Measurements from ENCODE around the gene LY9.

The LY9 gene

GRCh38 chr1:160773093-160773492 lies 22.9 kb upstream of the LY9 start:
- Histone ChIP-seq H3K9me3 (ENCODE audit: control insufficient read depth in 5 of 5, low read length in 5 of 5) (no peaks in the 10 kb centered on the region), H3K36me3 (ENCODE audit: control insufficient read depth in 5 of 5, insufficient read depth in 5 of 5, low read length in 5 of 5) (no peaks in the 10 kb centered on the region), H3K27me3 (ENCODE audit: control insufficient read depth in 5 of 5, insufficient read depth in 4 of 5, low read length in 5 of 5) (peaks cover 0 to 5% (median 3%) of the 10 kb centered on the region in 5 donors), H3K27ac (ENCODE audit: low read depth, low read length) (no peak overlapping the region), H3K4me3 (ENCODE audit: low read depth in 1 of 5, low read length in 5 of 5) (no peak overlapping the region), H3K4me1 (ENCODE audit: control insufficient read depth in 5 of 5, insufficient read depth in 5 of 5, low read length in 5 of 5) (peaks cover 0 to 2% (median 0%) of the 10 kb centered on the region in 5 donors), H3K9ac (ENCODE audit: low read length in 5 of 5) (no peak overlapping the region)

GRCh38 chr1:160774886-160775719 lies 20.9 kb upstream of the LY9 start:
- no peaks in the 10 kb centered on the region for H3K36me3 ChIP-seq (ENCODE audit: control insufficient read depth in 5 of 5, insufficient read depth in 5 of 5, low read length in 5 of 5)
- no peaks in the 10 kb centered on the region for H3K4me1 ChIP-seq (ENCODE audit: control insufficient read depth in 5 of 5, insufficient read depth in 5 of 5, low read length in 5 of 5)
- H3K27me3 ChIP-seq (ENCODE audit: control insufficient read depth in 5 of 5, insufficient read depth in 4 of 5, low read length in 5 of 5) = peaks cover 0 to 5% (median 3%) of the 10 kb centered on the region in 5 donors
- H3K9me3 ChIP-seq (ENCODE audit: control insufficient read depth in 5 of 5, low read length in 5 of 5) = no peaks in the 10 kb centered on the region
- H3K4me3 ChIP-seq (ENCODE audit: low read depth in 1 of 5, low read length in 5 of 5) = no peak overlapping the region
- no peak overlapping the region for H3K27ac ChIP-seq (ENCODE audit: low read depth, low read length)
- H3K9ac ChIP-seq (ENCODE audit: low read length in 5 of 5) = no peak overlapping the region

GRCh38 chr1:160776178-160776577 lies 19.8 kb upstream of the LY9 start:
- Histone ChIP-seq H3K9ac (ENCODE audit: low read length in 5 of 5) (no peak overlapping the region), H3K9me3 (ENCODE audit: control insufficient read depth in 5 of 5, low read length in 5 of 5) (no peaks in the 10 kb centered on the region), H3K27me3 (ENCODE audit: control insufficient read depth in 5 of 5, insufficient read depth in 4 of 5, low read length in 5 of 5) (peaks cover 0 to 5% (median 3%) of the 10 kb centered on the region in 5 donors), H3K36me3 (ENCODE audit: control insufficient read depth in 5 of 5, insufficient read depth in 5 of 5, low read length in 5 of 5) (no peaks in the 10 kb centered on the region), H3K27ac (ENCODE audit: low read depth, low read length) (no peak overlapping the region), H3K4me1 (ENCODE audit: control insufficient read depth in 5 of 5, insufficient read depth in 5 of 5, low read length in 5 of 5) (no peaks in the 10 kb centered on the region), H3K4me3 (ENCODE audit: low read depth in 1 of 5, low read length in 5 of 5) (no peak overlapping the region)

- no peaks in the 10 kb centered on the region for H3K9me3 ChIP-seq (ENCODE audit: control insufficient read depth in 5 of 5, low read length in 5 of 5)
- no peaks in the 10 kb centered on the region for H3K4me1 ChIP-seq (ENCODE audit: control insufficient read depth in 5 of 5, insufficient read depth in 5 of 5, low read length in 5 of 5)
- H3K36me3 ChIP-seq (ENCODE audit: control insufficient read depth in 5 of 5, insufficient read depth in 5 of 5, low read length in 5 of 5) = no peaks in the 10 kb centered on the region
- no peak overlapping the region for H3K4me3 ChIP-seq (ENCODE audit: low read depth in 1 of 5, low read length in 5 of 5)
- H3K27ac ChIP-seq (ENCODE audit: low read depth, low read length) = no peak overlapping the region
- peaks cover 0 to 5% (median 3%) of the 10 kb centered on the region in 5 donors for H3K27me3 ChIP-seq (ENCODE audit: control insufficient read depth in 5 of 5, insufficient read depth in 4 of 5, low read length in 5 of 5)
- H3K9ac ChIP-seq (ENCODE audit: low read length in 5 of 5) = no peak overlapping the region
These were observed 18.4 kb upstream of the LY9 start for GRCh38 chr1:160777486-160778089.

- peaks cover 0 to 5% (median 3%) of the 10 kb centered on the region in 5 donors for H3K27me3 ChIP-seq (ENCODE audit: control insufficient read depth in 5 of 5, insufficient read depth in 4 of 5, low read length in 5 of 5)
- no peaks in the 10 kb centered on the region for H3K36me3 ChIP-seq (ENCODE audit: control insufficient read depth in 5 of 5, insufficient read depth in 5 of 5, low read length in 5 of 5)
- no peak overlapping the region for H3K9ac ChIP-seq (ENCODE audit: low read length in 5 of 5)
- no peaks in the 10 kb centered on the region for H3K4me1 ChIP-seq (ENCODE audit: control insufficient read depth in 5 of 5, insufficient read depth in 5 of 5, low read length in 5 of 5)
- no peak overlapping the region for H3K4me3 ChIP-seq (ENCODE audit: low read depth in 1 of 5, low read length in 5 of 5)
- H3K27ac ChIP-seq (ENCODE audit: low read depth, low read length) = no peak overlapping the region
- no peaks in the 10 kb centered on the region for H3K9me3 ChIP-seq (ENCODE audit: control insufficient read depth in 5 of 5, low read length in 5 of 5)
These were observed 17.0 kb upstream of the LY9 start for GRCh38 chr1:160778976-160779375.

- peaks cover 0 to 5% (median 3%) of the 10 kb centered on the region in 5 donors for H3K27me3 ChIP-seq (ENCODE audit: control insufficient read depth in 5 of 5, insufficient read depth in 4 of 5, low read length in 5 of 5)
- no peaks in the 10 kb centered on the region for H3K36me3 ChIP-seq (ENCODE audit: control insufficient read depth in 5 of 5, insufficient read depth in 5 of 5, low read length in 5 of 5)
- no peaks in the 10 kb centered on the region for H3K4me1 ChIP-seq (ENCODE audit: control insufficient read depth in 5 of 5, insufficient read depth in 5 of 5, low read length in 5 of 5)
- H3K9ac ChIP-seq (ENCODE audit: low read length in 5 of 5) = no peak overlapping the region
- H3K9me3 ChIP-seq (ENCODE audit: control insufficient read depth in 5 of 5, low read length in 5 of 5) = no peaks in the 10 kb centered on the region
- no peak overlapping the region for H3K4me3 ChIP-seq (ENCODE audit: low read depth in 1 of 5, low read length in 5 of 5)
- no peak overlapping the region for H3K27ac ChIP-seq (ENCODE audit: low read depth, low read length)
These were observed 16.2 kb upstream of the LY9 start for GRCh38 chr1:160779626-160780397.

GRCh38 chr1:160780398-160780755 lies 15.6 kb upstream of the LY9 start:
- Histone ChIP-seq H3K27me3 (ENCODE audit: control insufficient read depth in 5 of 5, insufficient read depth in 4 of 5, low read length in 5 of 5) (peaks cover 0 to 5% (median 1%) of the 10 kb centered on the region in 5 donors), H3K4me1 (ENCODE audit: control insufficient read depth in 5 of 5, insufficient read depth in 5 of 5, low read length in 5 of 5) (no peaks in the 10 kb centered on the region), H3K9ac (ENCODE audit: low read length in 5 of 5) (no peak overlapping the region), H3K4me3 (ENCODE audit: low read depth in 1 of 5, low read length in 5 of 5) (no peak overlapping the region), H3K36me3 (ENCODE audit: control insufficient read depth in 5 of 5, insufficient read depth in 5 of 5, low read length in 5 of 5) (no peaks in the 10 kb centered on the region), H3K27ac (ENCODE audit: low read depth, low read length) (no peak overlapping the region), H3K9me3 (ENCODE audit: control insufficient read depth in 5 of 5, low read length in 5 of 5) (no peaks in the 10 kb centered on the region)

GRCh38 chr1:160781186-160781766 lies 14.7 kb upstream of the LY9 start:
- no peak overlapping the region for H3K27ac ChIP-seq (ENCODE audit: low read depth, low read length)
- H3K9me3 ChIP-seq (ENCODE audit: control insufficient read depth in 5 of 5, low read length in 5 of 5) = no peaks in the 10 kb centered on the region
- peaks cover 0 to 3% (median 0%) of the 10 kb centered on the region in 5 donors for H3K27me3 ChIP-seq (ENCODE audit: control insufficient read depth in 5 of 5, insufficient read depth in 4 of 5, low read length in 5 of 5)
- H3K9ac ChIP-seq (ENCODE audit: low read length in 5 of 5) = no peak overlapping the region
- H3K36me3 ChIP-seq (ENCODE audit: control insufficient read depth in 5 of 5, insufficient read depth in 5 of 5, low read length in 5 of 5) = no peaks in the 10 kb centered on the region
- H3K4me3 ChIP-seq (ENCODE audit: low read depth in 1 of 5, low read length in 5 of 5) = no peak overlapping the region
- no peaks in the 10 kb centered on the region for H3K4me1 ChIP-seq (ENCODE audit: control insufficient read depth in 5 of 5, insufficient read depth in 5 of 5, low read length in 5 of 5)

- Histone ChIP-seq H3K27ac (ENCODE audit: low read depth, low read length) (no peak overlapping the region), H3K9me3 (ENCODE audit: control insufficient read depth in 5 of 5, low read length in 5 of 5) (no peaks in the 10 kb centered on the region), H3K9ac (ENCODE audit: low read length in 5 of 5) (no peak overlapping the region), H3K36me3 (ENCODE audit: control insufficient read depth in 5 of 5, insufficient read depth in 5 of 5, low read length in 5 of 5) (no peaks in the 10 kb centered on the region), H3K4me1 (ENCODE audit: control insufficient read depth in 5 of 5, insufficient read depth in 5 of 5, low read length in 5 of 5) (no peaks in the 10 kb centered on the region), H3K27me3 (ENCODE audit: control insufficient read depth in 5 of 5, insufficient read depth in 4 of 5, low read length in 5 of 5) (no peaks in the 10 kb centered on the region), H3K4me3 (ENCODE audit: low read depth in 1 of 5, low read length in 5 of 5) (no peak overlapping the region)
These were observed 13.9 kb upstream of the LY9 start for GRCh38 chr1:160781914-160782689.
